Fibroblast of villous mesenchyme (primary cell): ENCODE data around the gene ARHGAP6. TPM values are rescaled to one million over a fixed set of nuclear protein-coding genes. Genes with fewer than 3 reads are reported as not detected.

ENCODE experiments used
- DNase-seq: peaks from one replicate; pipeline ENCODE4 v3.0.0-alpha.2; 2010; ENCODE audit warnings: low read depth
- H3K4me3 ChIP-seq: 2 replicates; pipeline ENCODE4 v1.5.1; 2011; ENCODE audit warnings: low read depth, mild to moderate bottlenecking, low read length
- CTCF ChIP-seq: IDR thresholded peaks from 2 replicates; pipeline ENCODE4 v1.5.1; 2012; ENCODE audit warnings: low read depth, mild to moderate bottlenecking, low read length; ENCODE audit not compliant: insufficient read depth
- total RNA-seq: library from RNA; depleted of rRNA; stranded (reverse); fragments of >200 nt; gene quantifications from 2 replicates; pipeline ENCODE4 v1.2.3, GENCODE V29; 2012

Gene ARHGAP6
- total RNA-seq, 1 donor = 1.7 TPM

GRCh38 chrX:11342673-11343072 lies 323.0 kb downstream of the ARHGAP6 start:
- no peak for TF ChIP-seq CTCF
- H3K4me3 ChIP-seq = no peak overlapping the region
- no peak for DNase-seq

- no peak for TF ChIP-seq CTCF
- DNase-seq = peak; percentile 84
- H3K4me3 ChIP-seq = no peak overlapping the region
These were observed 324.2 kb downstream of the ARHGAP6 start for GRCh38 chrX:11341274-11342201.

- no peak for DNase-seq
- TF ChIP-seq CTCF = no peak
- no peak overlapping the region for H3K4me3 ChIP-seq
These were observed 328.3 kb downstream of the ARHGAP6 start for GRCh38 chrX:11337292-11338009.

GRCh38 chrX:11336201-11336600 lies 329.5 kb downstream of the ARHGAP6 start:
- no peak overlapping the region for H3K4me3 ChIP-seq
- DNase-seq = no peak
- TF ChIP-seq CTCF = no peak

GRCh38 chrX:11334165-11334564 lies 331.6 kb downstream of the ARHGAP6 start:
- TF ChIP-seq CTCF = no peak
- H3K4me3 ChIP-seq = no peak overlapping the region
- no peak for DNase-seq

GRCh38 chrX:11331788-11332187 lies 333.9 kb downstream of the ARHGAP6 start:
- TF ChIP-seq CTCF = no peak
- no peak overlapping the region for H3K4me3 ChIP-seq
- no peak for DNase-seq
